ENCODE results near the gene IQSEC1. TPM values are rescaled to one million over a fixed set of nuclear protein-coding genes. Genes with fewer than 3 reads are reported as not detected.

The IQSEC1 gene
- total and polyA plus RNA-seq, 2 of the 8 experiments (the other 6 are each of a cell fraction or from before 2014, with no cell fraction given), result 6.8 to 28.8 TPM

- no peak for TF ChIP-seq E2F6 (IDR thresholded peaks at IDR 0.05)
- no peak for TF ChIP-seq CHD7 (IDR thresholded peaks at IDR 0.05; ENCODE audit: insufficient replicate concordance, low read length)
- no peak for TF ChIP-seq RNF2 (IDR thresholded peaks at IDR 0.05; ENCODE audit: borderline replicate concordance, low read depth, low read length, missing control alignments, poor library complexity, severe bottlenecking)
- TF ChIP-seq KDM5A (IDR thresholded peaks at IDR 0.05; ENCODE audit: low read length), result no peak
- no peak for TF ChIP-seq SIN3A (conservative IDR thresholded peaks at IDR 0.05 in 1 of 2, IDR thresholded peaks at IDR 0.05 in 1 of 2; ENCODE audit: low read depth in 1 of 2, low read length in 2 of 2)
- TF ChIP-seq ATF3 (IDR thresholded peaks at IDR 0.05; ENCODE audit: insufficient read depth, low read depth, low read length), result no peak
- no peak for TF ChIP-seq BRCA1 (IDR thresholded peaks at IDR 0.05; ENCODE audit: low read depth, low read length)
These were observed 5.1 kb upstream of the IQSEC1 start (continued) for GRCh38 chr3:13078163-13078905.
